Uterus (tissue), 4 donors: Measurements from ENCODE around the gene BBS7. TPM values are rescaled to one million over a fixed set of nuclear protein-coding genes. Genes with fewer than 3 reads are reported as not detected.

Experiments
- DNase-seq, 2 donors: peaks; one replicate each; pipeline ENCODE4 v3.0.0-alpha.2; 2019 to 2020
- H3K27ac ChIP-seq, 2 donors: fragments of 200-600 bp; sonication (generic); 1 replicate in 1 of 2; 2 replicates in 1 of 2; pipeline ENCODE4 v1.5.1; 2016 to 2018
- H3K27me3 ChIP-seq, 2 donors: fragments of 200-600 bp; sonication (generic); one replicate each; pipeline ENCODE4 v1.5.1; 2018 to 2019; ENCODE audit warnings: control low read depth in 1 of 2
- H3K36me3 ChIP-seq, 2 donors: fragments of 200-600 bp; sonication (generic); one replicate each; pipeline ENCODE4 v1.5.1; 2019; ENCODE audit warnings: control low read depth in 1 of 2
- H3K4me1 ChIP-seq, 2 donors: fragments of 200-600 bp; sonication (generic); one replicate each; pipeline ENCODE4 v1.5.1; 2018 to 2019; ENCODE audit warnings: control low read depth in 1 of 2
- H3K4me3 ChIP-seq, 2 donors: fragments of 200-600 bp; sonication (generic); 1 replicate in 1 of 2; 2 replicates in 1 of 2; pipeline ENCODE4 v1.5.1; 2018 to 2019; ENCODE audit warnings: mild to moderate bottlenecking in 1 of 2
- H3K9me3 ChIP-seq, 2 donors: fragments of 200-600 bp; sonication (generic); one replicate each; pipeline ENCODE4 v1.5.1; 2019; ENCODE audit warnings: control low read depth in 1 of 2
- CTCF ChIP-seq, 4 experiments: fragments of 200-600 bp in 2 of 4; fragments of 450-650 bp in 2 of 4; sonication (generic) in 2 of 4; IDR thresholded peaks; one replicate each; pipeline ENCODE4 v1.5.1; 2016 to 2019; ENCODE audit warnings: antibody characterized with exemption in 4 of 4, mild to moderate bottlenecking in 2 of 4, moderate library complexity in 1 of 4
- POLR2A ChIP-seq, 2 donors: fragments of 450-650 bp; IDR thresholded peaks; one replicate each; pipeline ENCODE4 v1.6.1; 2016; ENCODE audit warnings: antibody characterized with exemption in 2 of 2, mild to moderate bottlenecking in 1 of 2, moderate library complexity in 1 of 2
- intact Hi-C: fragments of 100-400 bp; cut with DNase I; formaldehyde crosslinking; loops from one replicate; pipeline ENCODE4 v1.15.1; 2023; ENCODE audit warnings: low total_unique reads
- total RNA-seq, 4 donors: library from RNA; depleted of rRNA in 3 of 4; stranded (reverse); fragments of >200 nt in 3 of 4; gene quantifications; one replicate each; pipeline versions ENCODE4 v1.1.0 to v1.2.4, GENCODE V29; 2014 to 2023
- donor health status: DM: yes; HTN: yes; CAD: no.

Gene BBS7
- total RNA-seq, 4 donors from 2014 or later, result 10.3 to 55.8 (median 35.2) TPM

GRCh38 chr4:121806411-121806810 lies 63.9 kb downstream of the BBS7 start:
- Histone ChIP-seq H3K9me3 (no peaks in the 10 kb centered on the region), H3K27me3 (no peaks in the 10 kb centered on the region), H3K36me3 (no peaks in the 10 kb centered on the region), H3K4me1 (peaks cover 0 to 5% of the 10 kb centered on the region in 2 donors), H3K4me3 (no peak overlapping the region), H3K27ac (no peak overlapping the region)
- TF ChIP-seq POLR2A (IDR thresholded peaks at IDR 0.05) (no peak), CTCF (IDR thresholded peaks at IDR 0.05) (no peak)
- intact Hi-C loops, result no loop called here
- no peak for DNase-seq

- Histone ChIP-seq H3K4me1 (peaks cover 0 to 5% of the 10 kb centered on the region in 2 donors), H3K27me3 (no peaks in the 10 kb centered on the region), H3K9me3 (no peaks in the 10 kb centered on the region), H3K36me3 (no peaks in the 10 kb centered on the region), H3K27ac (peak overlapping the region; percentile 83 to 94), H3K4me3 (peak overlapping the region; percentile 74 to 88)
- TF ChIP-seq CTCF (IDR thresholded peaks at IDR 0.05) (no peak), POLR2A (IDR thresholded peaks at IDR 0.05) (no peak)
- no peak for DNase-seq
- intact Hi-C loops, result no loop called here
These were observed 68.6 kb downstream of the BBS7 start for GRCh38 chr4:121801715-121802075.

- H3K9me3 ChIP-seq, result no peaks in the 10 kb centered on the region
- H3K36me3 ChIP-seq, result no peaks in the 10 kb centered on the region
- peak within 1 kb of the TSS; percentile 83 to 94 for H3K27ac ChIP-seq
- no peak for TF ChIP-seq CTCF (IDR thresholded peaks at IDR 0.05)
- TF ChIP-seq POLR2A (IDR thresholded peaks at IDR 0.05), result peak; percentile 59 to 75
- H3K4me3 ChIP-seq, result peak within 1 kb of the TSS; percentile 74 to 88
- no peaks in the 10 kb centered on the region for H3K27me3 ChIP-seq
- peak; percentile 92 to 96 for DNase-seq
- intact Hi-C loops, result no loop called here
- H3K4me1 ChIP-seq, result peaks cover 0 to 5% of the 10 kb centered on the region in 2 donors
These were observed 69.1 kb downstream of the BBS7 start, which contains the start of gene EXOSC9 for GRCh38 chr4:121800961-121801714. EXOSC9 (plus strand) TSS chr4:121801323; CDS start chr4:121801425, 102 bp downstream.

GRCh38 chr4:121800638-121800960 lies 69.7 kb downstream of the BBS7 start:
- peaks cover 0 to 5% of the 10 kb centered on the region in 2 donors for H3K4me1 ChIP-seq
- no peaks in the 10 kb centered on the region for H3K36me3 ChIP-seq
- H3K27me3 ChIP-seq, result no peaks in the 10 kb centered on the region
- peak overlapping the region; percentile 83 to 94 for H3K27ac ChIP-seq
- intact Hi-C loops, result no loop called here
- no peaks in the 10 kb centered on the region for H3K9me3 ChIP-seq
- TF ChIP-seq CTCF (IDR thresholded peaks at IDR 0.05) (no peak), POLR2A (IDR thresholded peaks at IDR 0.05) (no peak)
- H3K4me3 ChIP-seq, result peak overlapping the region; percentile 74 to 88
- DNase-seq, result no peak

- H3K27ac ChIP-seq, result peak overlapping the region; percentile 83 to 94
- intact Hi-C loops, result no loop called here
- H3K27me3 ChIP-seq, result no peaks in the 10 kb centered on the region
- H3K4me1 ChIP-seq, result peaks cover 0 to 5% of the 10 kb centered on the region in 2 donors
- TF ChIP-seq CTCF (IDR thresholded peaks at IDR 0.05) (no peak), POLR2A (IDR thresholded peaks at IDR 0.05) (no peak)
- no peak overlapping the region for H3K4me3 ChIP-seq
- no peaks in the 10 kb centered on the region for H3K36me3 ChIP-seq
- H3K9me3 ChIP-seq, result no peaks in the 10 kb centered on the region
- DNase-seq, result no peak
These were observed 70.3 kb downstream of the BBS7 start for GRCh38 chr4:121799867-121800501.
